ENCODE measurements around the gene FASTKD1.
"Not testable (repeated sequence)": the region's sequence is repeated elsewhere in the genome, so short reads cannot be mapped to it uniquely, and the experiment has no call there.

The FASTKD1 gene

DNA sequence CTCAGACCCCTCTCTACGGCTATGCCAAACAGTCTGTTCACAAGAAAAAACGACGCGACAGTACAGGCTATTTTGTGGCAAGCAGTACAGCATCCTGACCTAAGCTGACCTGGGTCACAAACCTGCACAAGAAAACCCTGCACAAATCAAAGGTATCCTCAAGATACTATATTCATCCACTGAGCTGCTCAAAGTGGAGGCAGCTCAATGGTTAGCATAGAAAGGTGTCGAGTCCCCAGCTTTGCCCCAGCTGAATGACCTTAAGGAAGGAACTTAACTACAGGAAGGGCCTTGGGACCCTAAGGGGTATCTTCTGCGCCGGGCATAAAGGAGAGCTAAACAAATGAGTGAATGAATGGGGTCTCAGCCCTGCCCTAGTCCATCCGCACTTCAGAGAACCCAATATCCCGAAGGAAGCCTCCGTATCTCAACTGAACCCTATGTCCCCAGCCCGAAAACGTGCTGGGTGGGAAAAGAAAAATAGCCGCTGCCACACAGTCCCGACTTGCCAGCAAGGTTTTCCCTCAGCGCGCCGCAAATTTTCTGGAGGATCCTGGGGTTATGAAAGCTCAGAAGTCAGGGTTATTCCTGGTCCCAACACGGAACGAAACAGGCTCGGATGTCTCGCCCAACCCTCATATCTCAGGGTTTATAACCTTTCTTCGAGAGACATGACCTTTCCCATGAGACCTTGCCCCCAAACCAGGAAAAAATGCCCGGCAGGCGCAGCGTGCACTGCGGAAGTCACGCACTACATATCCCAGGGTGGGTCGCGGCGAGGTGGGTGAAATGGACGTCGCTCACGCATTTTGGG lies at the start of gene FASTKD1:
Gene FASTKD1 (minus strand): TSS at position 706 of the 814 bp plus-strand sequence. CDS start 1,836 bp downstream, outside the sequence.
- Mint-ChIP-seq H3K4me3 (peak within 1 kb of the TSS; percentile 95), H3K9me3 (no peaks in the 10 kb centered on the region), H3K36me3 (ENCODE audit: low read depth) (peaks cover 20% of the 10 kb centered on the region), H3K27ac (peak within 1 kb of the TSS; percentile 89), H3K27me3 (no peaks in the 10 kb centered on the region), H3K4me1 (ENCODE audit: low read depth) (peaks cover 23% of the 10 kb centered on the region)

DNA sequence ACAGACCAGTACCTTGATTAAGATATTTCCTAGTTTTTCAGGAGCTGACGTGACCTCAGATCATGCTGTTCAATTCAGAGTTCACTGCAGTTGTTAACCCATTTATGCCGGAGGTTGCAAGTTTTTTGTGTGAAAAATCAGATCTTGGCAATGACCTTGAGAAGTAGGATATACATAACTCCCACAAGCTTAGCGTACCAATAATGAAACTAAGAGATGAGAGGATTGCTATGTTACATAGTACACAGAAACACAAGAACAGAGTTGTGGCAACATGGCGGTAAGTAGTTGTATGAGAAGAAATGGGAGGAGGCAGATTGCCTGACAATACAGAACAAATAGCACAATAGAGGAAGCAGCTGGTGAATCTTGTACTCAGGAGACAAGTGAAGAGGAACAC lies 49.6 kb upstream of the FASTKD1 start:
- H3K36me3 Mint-ChIP-seq (ENCODE audit: low read depth) = peaks cover 68% of the 10 kb centered on the region
- H3K27ac Mint-ChIP-seq = no peak overlapping the region
- peaks cover 19% of the 10 kb centered on the region for H3K4me1 Mint-ChIP-seq (ENCODE audit: low read depth)
- no peak overlapping the region for H3K4me3 Mint-ChIP-seq
- no peaks in the 10 kb centered on the region for H3K9me3 Mint-ChIP-seq
- H3K27me3 Mint-ChIP-seq = no peaks in the 10 kb centered on the region

DNA sequence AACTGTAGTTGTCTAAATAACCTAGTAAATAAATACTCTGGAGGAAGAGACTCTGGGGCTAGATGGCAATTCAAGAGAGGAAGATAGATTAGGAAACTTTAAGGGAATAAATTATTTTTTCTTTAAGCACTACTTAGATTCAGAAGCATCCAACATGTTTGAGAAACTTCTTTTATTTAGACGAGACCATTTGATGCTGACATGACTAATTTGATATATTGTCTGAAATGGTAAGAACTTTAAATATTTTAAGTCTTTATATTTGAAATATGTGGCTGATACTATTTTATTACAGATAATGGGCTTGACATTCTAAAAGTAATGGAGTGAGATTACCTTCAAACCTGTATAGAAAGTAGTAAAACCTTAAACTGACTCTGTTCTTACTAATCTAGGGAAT lies 46.8 kb upstream of the FASTKD1 start:
- no peaks in the 10 kb centered on the region for H3K27me3 Mint-ChIP-seq
- H3K27ac Mint-ChIP-seq = peak overlapping the region; percentile 14
- peaks cover 20% of the 10 kb centered on the region for H3K4me1 Mint-ChIP-seq (ENCODE audit: low read depth)
- no peaks in the 10 kb centered on the region for H3K9me3 Mint-ChIP-seq
- no peak overlapping the region for H3K4me3 Mint-ChIP-seq
- H3K36me3 Mint-ChIP-seq (ENCODE audit: low read depth) = peaks cover 77% of the 10 kb centered on the region

- H3K36me3 Mint-ChIP-seq (ENCODE audit: low read depth) = peaks cover 77% of the 10 kb centered on the region
Measured at GRCh38 chr2:169619946-169620345, 46.3 kb upstream of the FASTKD1 start.

GRCh38 chr2:169615982-169616381 lies 42.3 kb upstream of the FASTKD1 start:
- H3K27ac Mint-ChIP-seq, H3K4me3 Mint-ChIP-seq, H3K27me3 Mint-ChIP-seq, H3K9me3 Mint-ChIP-seq: not testable (repeated sequence)
- peaks cover 89% of the 10 kb centered on the region for H3K36me3 Mint-ChIP-seq (ENCODE audit: low read depth)
- H3K4me1 Mint-ChIP-seq (ENCODE audit: low read depth) = peaks cover 16% of the 10 kb centered on the region

More at GRCh38 chr2:169619946-169620345, 46.3 kb upstream of the FASTKD1 start:
- Mint-ChIP-seq H3K27me3 (no peaks in the 10 kb centered on the region), H3K4me3 (no peak overlapping the region), H3K4me1 (ENCODE audit: low read depth) (peaks cover 20% of the 10 kb centered on the region), H3K9me3 (no peaks in the 10 kb centered on the region), H3K27ac (no peak overlapping the region)

GRCh38 chr2:169613876-169614275 lies 40.2 kb upstream of the FASTKD1 start:
- Mint-ChIP-seq H3K4me1 (ENCODE audit: low read depth) (peaks cover 5% of the 10 kb centered on the region), H3K4me3 (no peak overlapping the region), H3K9me3 (no peaks in the 10 kb centered on the region), H3K27me3 (no peaks in the 10 kb centered on the region), H3K36me3 (ENCODE audit: low read depth) (peaks cover 95% of the 10 kb centered on the region), H3K27ac (no peak overlapping the region)

GRCh38 chr2:169609264-169609663 lies 35.6 kb upstream of the FASTKD1 start:
- Mint-ChIP-seq H3K27me3 (no peaks in the 10 kb centered on the region), H3K4me3 (no peak overlapping the region), H3K36me3 (ENCODE audit: low read depth) (peaks cover 80% of the 10 kb centered on the region), H3K4me1 (ENCODE audit: low read depth) (no peaks in the 10 kb centered on the region), H3K27ac (peak overlapping the region; percentile 47), H3K9me3 (no peaks in the 10 kb centered on the region)

DNA sequence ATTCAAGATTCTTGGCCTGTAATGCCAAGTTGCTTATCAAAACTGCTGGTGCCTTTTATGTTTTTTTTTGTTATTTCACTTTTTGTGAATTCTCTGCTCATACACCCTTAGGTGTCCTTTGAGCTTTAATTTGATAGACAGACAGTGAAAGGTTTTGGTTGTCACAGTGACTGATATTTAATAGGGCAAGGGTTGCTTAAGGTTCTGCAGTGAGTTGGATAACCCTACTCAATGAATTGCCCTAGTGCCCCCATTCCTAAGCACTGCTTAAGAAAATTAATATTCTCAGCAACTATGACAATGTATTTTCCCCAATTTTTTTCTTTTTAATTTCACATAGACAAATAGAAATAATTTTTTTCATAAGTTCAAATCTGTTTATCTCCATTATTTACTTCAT lies 25.9 kb upstream of the FASTKD1 start:
- H3K27ac Mint-ChIP-seq = no peak overlapping the region
- peaks cover 21% of the 10 kb centered on the region for H3K36me3 Mint-ChIP-seq (ENCODE audit: low read depth)
- H3K27me3 Mint-ChIP-seq = no peaks in the 10 kb centered on the region
- no peak overlapping the region for H3K4me3 Mint-ChIP-seq
- H3K9me3 Mint-ChIP-seq = no peaks in the 10 kb centered on the region
- H3K4me1 Mint-ChIP-seq (ENCODE audit: low read depth) = peaks cover 20% of the 10 kb centered on the region

GRCh38 chr2:169598982-169599381 lies 25.3 kb upstream of the FASTKD1 start:
- Mint-ChIP-seq H3K9me3 (no peaks in the 10 kb centered on the region), H3K27ac (no peak overlapping the region), H3K4me3 (no peak overlapping the region), H3K36me3 (ENCODE audit: low read depth) (peaks cover 16% of the 10 kb centered on the region), H3K4me1 (ENCODE audit: low read depth) (peaks cover 20% of the 10 kb centered on the region), H3K27me3 (no peaks in the 10 kb centered on the region)

GRCh38 chr2:169596546-169596945 lies 22.9 kb upstream of the FASTKD1 start:
- H3K27ac Mint-ChIP-seq, H3K27me3 Mint-ChIP-seq, H3K9me3 Mint-ChIP-seq, H3K4me3 Mint-ChIP-seq: not testable (repeated sequence)
- peaks cover 10% of the 10 kb centered on the region for H3K36me3 Mint-ChIP-seq (ENCODE audit: low read depth)
- peaks cover 25% of the 10 kb centered on the region for H3K4me1 Mint-ChIP-seq (ENCODE audit: low read depth)

- Mint-ChIP-seq H3K27me3 (no peaks in the 10 kb centered on the region), H3K36me3 (ENCODE audit: low read depth) (peaks cover 29% of the 10 kb centered on the region), H3K4me3 (peak overlapping the region; percentile 0), H3K9me3 (no peaks in the 10 kb centered on the region), H3K4me1 (ENCODE audit: low read depth) (peaks cover 47% of the 10 kb centered on the region), H3K27ac (no peak overlapping the region)
Measured at GRCh38 chr2:169590804-169591203, 17.1 kb upstream of the FASTKD1 start.

- H3K4me3 Mint-ChIP-seq = peak overlapping the region; percentile 99
- H3K27ac Mint-ChIP-seq = peak overlapping the region; percentile 99
- H3K4me1 Mint-ChIP-seq (ENCODE audit: low read depth) = peaks cover 52% of the 10 kb centered on the region
- no peaks in the 10 kb centered on the region for H3K27me3 Mint-ChIP-seq
- H3K9me3 Mint-ChIP-seq = peaks cover 4% of the 10 kb centered on the region
- H3K36me3 Mint-ChIP-seq (ENCODE audit: low read depth) = peaks cover 37% of the 10 kb centered on the region
Measured at GRCh38 chr2:169585673-169586072, 12.0 kb upstream of the FASTKD1 start.

GRCh38 chr2:169584005-169584877 lies 10.6 kb upstream of the FASTKD1 start, which contains the start of gene PPIG:
PPIG (plus strand) TSS chr2:169584351; CDS start chr2:169604042, 19,691 bp downstream.
- Mint-ChIP-seq H3K4me1 (ENCODE audit: low read depth) (peaks cover 37% of the 10 kb centered on the region), H3K27me3 (no peaks in the 10 kb centered on the region), H3K9me3 (peaks cover 4% of the 10 kb centered on the region), H3K27ac (peak within 1 kb of the TSS; percentile 99), H3K4me3 (peak within 1 kb of the TSS; percentile 99), H3K36me3 (ENCODE audit: low read depth) (peaks cover 25% of the 10 kb centered on the region)

DNA sequence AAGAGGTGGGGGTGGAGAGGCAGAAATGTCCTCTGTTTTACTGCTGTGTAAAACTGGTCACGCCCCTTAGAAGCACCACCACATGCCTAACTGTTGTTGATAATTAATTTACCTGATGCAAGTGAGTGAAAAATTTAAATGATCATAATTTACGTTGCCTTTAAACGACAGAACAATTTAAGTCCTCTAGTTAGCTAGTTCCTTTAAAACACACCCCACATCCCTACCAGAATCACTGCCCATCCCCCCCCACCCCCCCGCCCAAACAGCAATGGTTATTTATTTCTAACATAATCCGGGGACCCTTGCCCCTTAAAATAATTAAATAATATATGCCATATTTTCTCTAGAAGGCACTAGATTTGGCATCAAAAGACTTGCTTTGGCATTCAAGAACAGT lies 9.9 kb upstream of the FASTKD1 start:
- H3K4me3 Mint-ChIP-seq = peak overlapping the region; percentile 99
- peaks cover 20% of the 10 kb centered on the region for H3K36me3 Mint-ChIP-seq (ENCODE audit: low read depth)
- H3K4me1 Mint-ChIP-seq (ENCODE audit: low read depth) = peaks cover 32% of the 10 kb centered on the region
- peaks cover 4% of the 10 kb centered on the region for H3K27me3 Mint-ChIP-seq
- peak overlapping the region; percentile 26 for H3K27ac Mint-ChIP-seq
- H3K9me3 Mint-ChIP-seq = peaks cover 4% of the 10 kb centered on the region
